D721Med (cell line): ENCODE data around the gene PEX3.

ENCODE experiments used
- DNase-seq: peaks from one replicate; pipeline ENCODE4 v3.0.0; 2011; ENCODE audit warnings: low spot score; ENCODE audit not compliant: insufficient read length
- FAIRE-seq: peaks from 2 replicates; lab custom pipeline; 2011; peaks lifted over from hg19 to GRCh38; lab: Jason Lieb, UNC
- CTCF ChIP-seq: IDR thresholded peaks from 2 replicates; pipeline ENCODE4 v1.5.1; 2012; ENCODE audit warnings: mild to moderate bottlenecking, control low read depth; ENCODE audit not compliant: insufficient read depth; ENCODE audit errors: missing control alignments

Gene PEX3

GRCh38 chr6:143538374-143538773, 87.8 kb downstream of the PEX3 start:
- DNase-seq (no peak), FAIRE-seq (no peak)
- TF ChIP-seq CTCF: no peak

DNA sequence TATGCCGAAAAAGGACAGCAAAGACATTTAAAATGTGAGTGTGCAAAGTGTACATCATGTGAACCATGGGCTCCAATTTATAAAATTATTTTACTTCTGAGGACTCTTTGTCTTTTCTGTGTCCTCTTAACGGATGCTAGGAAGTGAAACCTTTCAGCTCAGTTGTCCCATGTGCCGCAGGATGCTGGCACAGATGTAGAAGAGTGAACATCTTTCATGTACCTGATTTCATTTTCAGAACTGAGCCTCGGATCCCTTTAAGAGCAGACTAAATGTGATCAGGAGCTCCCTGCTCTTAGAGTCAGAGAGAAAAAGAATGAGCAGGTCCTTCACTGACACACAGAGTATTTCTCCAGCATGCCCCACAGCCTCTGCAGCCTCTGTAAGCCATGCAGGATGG, 88.5 kb downstream of the PEX3 start:
- no peak for TF ChIP-seq CTCF
- DNase-seq: no peak
- no peak for FAIRE-seq

GRCh38 chr6:143539734-143540133, 89.1 kb downstream of the PEX3 start:
- DNase-seq (no peak), FAIRE-seq (no peak)
- no peak for TF ChIP-seq CTCF

DNA sequence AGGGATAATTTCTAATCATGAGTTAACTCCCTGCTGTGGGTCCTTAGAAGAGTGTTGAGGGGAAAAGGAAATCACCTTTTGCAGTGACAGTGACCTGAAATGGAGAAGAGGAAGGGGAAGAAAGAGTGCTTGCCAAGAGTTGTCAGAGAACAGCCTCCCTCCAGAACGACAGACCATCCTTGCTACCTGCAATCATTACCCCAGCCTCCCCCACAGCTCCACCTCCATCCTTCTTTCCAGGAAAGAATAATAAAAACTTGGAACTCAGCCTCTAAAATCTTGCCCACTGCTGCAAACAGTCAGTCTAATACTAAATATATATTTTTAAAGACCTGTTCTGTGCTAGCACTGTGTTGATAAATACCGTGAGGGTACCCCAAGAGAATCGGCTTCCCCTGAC, 89.6 kb downstream of the PEX3 start:
- TF ChIP-seq CTCF: no peak
- FAIRE-seq (no peak), DNase-seq (no peak)
